Measurements from ENCODE around the gene SYT13.
A peak's percentile ranks its signal among the peaks of the same experiment; 100 is the strongest.

The SYT13 gene

GRCh38 chr11:45305874-45306623 is 19.9 kb upstream of the SYT13 start:
- DNase-seq = no peak

DNA sequence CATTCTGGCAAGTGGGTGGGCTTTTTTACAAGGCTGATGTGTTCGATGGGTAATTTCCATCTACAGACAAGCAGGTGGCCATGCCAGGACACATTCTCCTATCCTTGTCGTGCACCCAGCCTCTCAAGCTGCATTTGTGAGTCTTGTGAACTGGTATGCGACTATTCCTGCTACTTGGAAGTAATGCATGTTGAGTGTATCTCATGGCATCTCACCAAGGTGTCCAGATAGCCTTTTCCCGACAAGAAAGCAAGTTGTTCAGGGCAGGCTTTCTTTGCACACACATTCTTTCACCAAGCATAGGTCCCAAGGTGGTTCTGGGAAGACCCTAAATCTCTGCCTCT is 18.8 kb upstream of the SYT13 start:
- DNase-seq = no peak

- DNase-seq = no peak
Measured at GRCh38 chr11:45304111-45304991, 18.2 kb upstream of the SYT13 start.

GRCh38 chr11:45303316-45303715 is 17.2 kb upstream of the SYT13 start:
- DNase-seq = no peak

- no peak for DNase-seq
Measured at GRCh38 chr11:45301537-45302246, 15.6 kb upstream of the SYT13 start.

- DNase-seq = no peak
Measured at GRCh38 chr11:45300715-45301114, 14.6 kb upstream of the SYT13 start.

GRCh38 chr11:45298718-45299117 is 12.6 kb upstream of the SYT13 start:
- no peak for DNase-seq

GRCh38 chr11:45296075-45296474 is 9.9 kb upstream of the SYT13 start:
- no peak for DNase-seq

- no peak for DNase-seq
Measured at GRCh38 chr11:45294499-45294898, 8.4 kb upstream of the SYT13 start.

GRCh38 chr11:45293566-45294192 is 7.5 kb upstream of the SYT13 start:
- peak; percentile 63 to 76 for DNase-seq

DNA sequence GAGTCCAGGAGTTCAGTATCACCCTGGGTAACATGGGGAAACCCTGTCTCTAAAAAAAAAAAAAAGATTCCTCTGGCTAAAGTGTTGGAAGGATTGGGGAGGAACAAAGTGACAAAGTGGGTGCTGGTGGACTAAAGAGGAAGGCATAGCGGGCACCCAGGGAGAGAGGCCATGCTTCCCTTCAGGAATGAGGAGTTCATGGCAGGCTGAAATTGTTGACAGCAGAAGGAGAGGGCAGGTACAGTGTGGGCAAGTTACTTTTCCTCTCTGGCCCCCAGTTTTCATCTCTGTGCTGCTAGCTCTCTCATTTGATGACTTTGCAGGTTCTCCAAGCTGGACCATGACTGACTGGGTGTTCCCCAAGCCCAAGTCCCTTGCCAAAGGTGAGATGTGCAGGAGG is 4.4 kb upstream of the SYT13 start:
- DNase-seq = no peak

- no peak for DNase-seq
Measured at GRCh38 chr11:45289369-45289768, 3.2 kb upstream of the SYT13 start.

GRCh38 chr11:45288339-45288738 is 2.2 kb upstream of the SYT13 start:
- DNase-seq = no peak

GRCh38 chr11:45287316-45287903 is 1.3 kb upstream of the SYT13 start:
- no peak for DNase-seq

- DNase-seq = no peak
Measured at GRCh38 chr11:45285250-45285828, 802 bp downstream of the SYT13 start.

DNA sequence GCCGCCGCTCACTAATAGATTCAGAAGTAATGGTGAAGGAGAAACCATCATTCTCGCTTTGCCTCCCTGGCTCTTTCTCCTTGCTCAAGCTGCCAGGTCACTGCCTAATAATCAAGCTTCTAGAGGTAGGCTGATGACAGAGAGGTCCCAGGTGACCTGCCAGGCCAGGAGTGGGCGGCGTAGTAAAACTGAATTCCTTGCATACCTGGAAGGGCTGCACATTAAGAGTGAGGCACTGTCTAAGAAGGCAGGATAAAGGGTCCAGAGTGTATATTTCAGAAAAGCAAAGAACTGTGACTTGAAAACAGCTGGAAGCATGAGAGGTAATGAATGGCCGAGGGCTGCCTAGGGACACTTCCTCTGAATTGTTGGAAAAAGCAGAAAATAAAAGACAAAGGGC is 4.1 kb downstream of the SYT13 start:
- DNase-seq = no peak

- no peak for DNase-seq
Measured at GRCh38 chr11:45280449-45280848, 5.7 kb downstream of the SYT13 start.

GRCh38 chr11:45279645-45280044 is 6.5 kb downstream of the SYT13 start:
- no peak for DNase-seq

DNA sequence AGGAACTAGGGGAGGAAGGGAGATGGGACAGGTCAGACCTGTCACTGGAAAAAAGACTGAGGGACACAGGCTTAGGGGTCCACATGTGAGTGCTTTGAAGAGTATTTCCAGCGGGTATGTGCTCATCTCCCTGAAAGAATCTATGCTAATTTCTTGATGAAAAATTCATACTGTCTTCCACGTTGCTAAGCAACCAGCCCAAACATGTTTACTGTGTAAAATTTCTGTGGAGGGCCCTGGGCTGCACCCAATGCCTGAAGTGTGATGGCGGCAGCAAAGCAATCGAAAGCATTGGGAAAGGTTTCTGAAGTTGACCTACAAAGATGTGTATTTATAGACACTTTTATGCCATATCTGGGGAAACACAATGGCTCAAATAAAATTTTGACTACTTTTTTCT is 7.4 kb downstream of the SYT13 start:
- DNase-seq = no peak

DNA sequence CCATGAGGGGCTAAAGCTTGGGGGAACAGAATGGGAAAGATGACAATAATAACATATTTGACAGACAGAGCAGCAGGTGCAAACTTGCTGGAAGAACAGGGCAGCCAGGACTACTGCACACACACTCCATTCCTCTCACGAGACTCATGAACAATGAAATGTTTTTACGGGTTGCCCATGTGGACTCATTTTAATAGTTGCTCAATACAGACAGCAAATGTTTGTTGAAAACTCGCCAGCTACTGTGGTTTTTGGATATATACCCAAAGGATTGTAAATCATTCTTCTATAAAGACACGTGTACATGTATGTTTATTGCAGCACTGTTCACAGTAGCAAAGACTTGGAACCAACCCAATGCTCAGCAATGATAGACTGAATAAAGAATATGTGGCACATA is 10.3 kb downstream of the SYT13 start:
- DNase-seq = no peak

DNA sequence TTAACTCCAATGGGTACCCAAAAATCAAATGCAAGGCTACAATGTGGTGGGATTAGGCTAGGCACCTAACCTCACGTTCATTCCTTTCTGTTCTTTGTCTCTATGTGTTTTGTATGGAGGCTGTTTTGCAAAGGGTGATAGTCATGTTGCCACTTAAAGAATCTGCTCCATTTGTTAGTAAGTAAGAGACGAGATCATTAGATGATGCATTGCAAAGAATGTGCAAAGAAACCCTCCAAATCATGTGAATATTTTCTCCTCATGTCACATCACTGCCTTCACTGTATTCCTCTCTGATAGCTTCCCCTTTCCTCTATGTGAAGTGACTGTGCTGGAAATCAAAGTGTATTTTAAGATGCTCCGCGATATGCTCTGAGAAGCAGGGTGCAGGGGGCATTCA is 11.9 kb downstream of the SYT13 start:
- DNase-seq = no peak

- DNase-seq = no peak
Measured at GRCh38 chr11:45273509-45273908, 12.6 kb downstream of the SYT13 start.

All from inflammatory macrophage (primary cell).